ENCODE results near the gene KCNQ4.

The KCNQ4 gene

GRCh38 chr1:40745176-40745575 is 38.4 kb upstream of the KCNQ4 start:
- Histone ChIP-seq H3K27me3 (replicated peaks; ENCODE audit: control insufficient read depth, insufficient read depth, low read length) (no peaks in the 10 kb centered on the region), H3K4me3 (replicated peaks; ENCODE audit: low read depth, low read length) (no peak overlapping the region), H3K36me3 (ENCODE audit: control insufficient read depth, insufficient read depth, low read length) (peaks cover 23% of the 10 kb centered on the region)
- TF ChIP-seq, protein P1, sequence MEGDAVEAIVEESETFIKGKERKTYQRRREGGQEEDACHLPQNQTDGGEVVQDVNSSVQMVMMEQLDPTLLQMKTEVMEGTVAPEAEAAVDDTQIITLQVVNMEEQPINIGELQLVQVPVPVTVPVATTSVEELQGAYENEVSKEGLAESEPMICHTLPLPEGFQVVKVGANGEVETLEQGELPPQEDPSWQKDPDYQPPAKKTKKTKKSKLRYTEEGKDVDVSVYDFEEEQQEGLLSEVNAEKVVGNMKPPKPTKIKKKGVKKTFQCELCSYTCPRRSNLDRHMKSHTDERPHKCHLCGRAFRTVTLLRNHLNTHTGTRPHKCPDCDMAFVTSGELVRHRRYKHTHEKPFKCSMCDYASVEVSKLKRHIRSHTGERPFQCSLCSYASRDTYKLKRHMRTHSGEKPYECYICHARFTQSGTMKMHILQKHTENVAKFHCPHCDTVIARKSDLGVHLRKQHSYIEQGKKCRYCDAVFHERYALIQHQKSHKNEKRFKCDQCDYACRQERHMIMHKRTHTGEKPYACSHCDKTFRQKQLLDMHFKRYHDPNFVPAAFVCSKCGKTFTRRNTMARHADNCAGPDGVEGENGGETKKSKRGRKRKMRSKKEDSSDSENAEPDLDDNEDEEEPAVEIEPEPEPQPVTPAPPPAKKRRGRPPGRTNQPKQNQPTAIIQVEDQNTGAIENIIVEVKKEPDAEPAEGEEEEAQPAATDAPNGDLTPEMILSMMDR (IDR thresholded peaks at IDR 0.05; ENCODE audit: insufficient read depth, low read length, poor library complexity, severe bottlenecking) = no peak
- DNase-seq (ENCODE audit: extremely low read depth, insufficient read length) = no peak

DNA sequence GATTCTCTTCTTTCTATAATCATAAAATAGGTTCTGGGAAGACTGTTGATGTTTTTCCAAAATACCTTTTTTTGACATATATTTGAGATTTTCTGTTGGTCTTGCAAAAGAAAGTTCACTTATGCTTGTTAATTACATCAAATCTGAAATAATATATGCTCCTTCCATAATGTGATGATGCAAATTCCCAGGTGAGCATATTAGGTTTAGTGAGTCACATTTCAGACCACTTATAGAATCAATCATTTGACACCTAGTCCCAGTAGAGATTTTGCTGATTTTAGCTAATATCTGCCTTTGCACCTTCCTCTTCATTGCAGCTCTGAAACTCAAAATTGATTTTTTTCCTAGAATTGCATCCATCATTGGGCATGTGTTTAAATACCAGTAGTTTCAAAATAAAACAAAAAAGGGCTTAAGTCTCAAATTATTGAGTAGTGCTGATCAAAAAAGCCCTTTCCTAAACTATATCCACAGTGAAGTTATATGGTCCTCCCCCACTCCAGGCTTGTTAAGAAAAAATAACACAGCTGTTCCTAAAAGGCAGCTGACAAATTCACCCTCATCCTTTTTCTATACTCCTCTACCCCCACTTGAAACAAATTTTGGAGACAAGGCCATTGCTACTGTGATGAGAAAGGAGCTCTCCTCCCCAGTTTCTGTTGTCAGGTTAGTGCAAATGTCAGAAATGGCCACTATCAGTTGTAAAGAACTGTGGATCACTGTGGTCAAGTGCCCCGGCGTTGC is 37.1 kb upstream of the KCNQ4 start:
- Histone ChIP-seq H3K27me3 (replicated peaks; ENCODE audit: control insufficient read depth, insufficient read depth, low read length) (no peaks in the 10 kb centered on the region), H3K36me3 (ENCODE audit: control insufficient read depth, insufficient read depth, low read length) (peaks cover 19% of the 10 kb centered on the region)

DNA sequence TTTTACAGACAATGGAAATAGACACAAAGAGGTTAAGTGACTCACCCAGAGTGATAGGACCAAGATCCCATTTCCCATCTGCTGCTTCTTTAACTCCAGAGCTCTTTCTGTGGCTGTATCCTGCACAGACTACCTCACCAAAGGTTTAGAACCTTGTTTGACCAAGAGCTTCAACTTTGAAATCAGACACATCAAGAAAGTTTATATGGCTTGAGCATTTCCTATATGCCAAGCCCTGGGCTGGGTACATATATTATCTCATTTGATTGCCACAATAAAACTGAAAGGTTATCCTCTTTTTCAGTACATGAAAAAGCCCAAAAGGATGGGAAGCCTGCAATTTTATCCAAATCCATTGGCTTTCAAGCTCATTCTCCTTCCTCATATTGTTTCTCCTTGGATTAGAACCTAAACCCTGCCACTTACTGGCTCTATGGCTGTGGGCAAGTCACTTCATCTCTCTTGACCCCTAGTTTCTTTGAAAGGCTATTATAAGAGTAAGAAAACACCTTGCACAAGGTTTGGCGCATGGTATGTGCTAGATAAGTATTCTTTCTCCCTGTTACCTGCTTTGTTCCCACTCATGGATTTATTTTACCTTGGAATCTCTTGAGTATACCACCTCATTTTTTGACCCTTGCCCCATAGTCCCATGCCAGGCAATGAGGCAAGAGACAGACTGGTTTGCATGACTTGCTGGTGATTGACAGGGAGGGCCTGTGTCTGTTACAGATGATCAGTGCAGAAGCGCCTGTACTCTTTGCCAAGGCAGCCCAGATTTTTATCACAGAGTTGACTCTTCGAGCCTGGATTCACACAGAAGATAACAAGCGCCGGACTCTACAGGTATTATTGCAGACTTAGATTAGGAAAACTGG is 34.5 kb upstream of the KCNQ4 start:
- Histone ChIP-seq H3K36me3 (ENCODE audit: control insufficient read depth, insufficient read depth, low read length) (peaks cover 12% of the 10 kb centered on the region), H3K4me3 (replicated peaks; ENCODE audit: low read depth, low read length) (no peak overlapping the region), H3K27me3 (replicated peaks; ENCODE audit: control insufficient read depth, insufficient read depth, low read length) (no peaks in the 10 kb centered on the region)
- DNase-seq (ENCODE audit: extremely low read depth, insufficient read length) = no peak
- TF ChIP-seq, protein P1 (IDR thresholded peaks at IDR 0.05; ENCODE audit: insufficient read depth, low read length, poor library complexity, severe bottlenecking) = no peak

More for the DNA sequence above, 37.1 kb upstream of the KCNQ4 start:
- H3K4me3 ChIP-seq (replicated peaks; ENCODE audit: low read depth, low read length) = no peak overlapping the region
- DNase-seq (ENCODE audit: extremely low read depth, insufficient read length) = no peak
- TF ChIP-seq, protein P1 (IDR thresholded peaks at IDR 0.05; ENCODE audit: insufficient read depth, low read length, poor library complexity, severe bottlenecking) = no peak

GRCh38 chr1:40749817-40750216 is 33.8 kb upstream of the KCNQ4 start:
- TF ChIP-seq, protein P1 (IDR thresholded peaks at IDR 0.05; ENCODE audit: insufficient read depth, low read length, poor library complexity, severe bottlenecking) = no peak
- no peak for DNase-seq (ENCODE audit: extremely low read depth, insufficient read length)
- peaks cover 16% of the 10 kb centered on the region for H3K36me3 ChIP-seq (ENCODE audit: control insufficient read depth, insufficient read depth, low read length)
- no peak overlapping the region for H3K4me3 ChIP-seq (replicated peaks; ENCODE audit: low read depth, low read length)
- H3K27me3 ChIP-seq (replicated peaks; ENCODE audit: control insufficient read depth, insufficient read depth, low read length) = no peaks in the 10 kb centered on the region

- Histone ChIP-seq H3K4me3 (replicated peaks; ENCODE audit: low read depth, low read length) (no peak overlapping the region), H3K27me3 (replicated peaks; ENCODE audit: control insufficient read depth, insufficient read depth, low read length) (no peaks in the 10 kb centered on the region), H3K36me3 (ENCODE audit: control insufficient read depth, insufficient read depth, low read length) (peaks cover 21% of the 10 kb centered on the region)
- no peak for DNase-seq (ENCODE audit: extremely low read depth, insufficient read length)
- TF ChIP-seq, protein P1 (IDR thresholded peaks at IDR 0.05; ENCODE audit: insufficient read depth, low read length, poor library complexity, severe bottlenecking) = no peak
Observed at GRCh38 chr1:40750451-40750908, 33.1 kb upstream of the KCNQ4 start.

Measured in GM06990 (cell line).